B cell (primary cell): ENCODE results near the gene TMEM266. TPM values are rescaled to one million over a fixed set of nuclear protein-coding genes. Genes with fewer than 3 reads are reported as not detected.

Experiments used
- ATAC-seq: fragments of 200-7000 bp; cut with Tn5 transposase; one replicate; pipeline ENCODE4 v1.10.0; 2021; ENCODE audit warnings: low read depth, mild to moderate bottlenecking, moderate number of reproducible peaks, moderate library complexity
- CTCF ChIA-PET: fragments of 350-600 bp; sonication (Branson Sonifier 250); formaldehyde crosslinking; loops from one replicate; lab custom pipeline; 2021; ENCODE audit warnings: antibody characterized with exemption, inconsistent platforms; lab: Charles Lee
- POLR2A ChIA-PET: fragments of 350-600 bp; sonication (Branson Sonifier 250); formaldehyde crosslinking; loops from one replicate; lab custom pipeline; 2021; ENCODE audit warnings: antibody characterized with exemption; lab: Charles Lee
- DNase-seq: peaks from one replicate; pipeline ENCODE4 v3.0.0; 2013
- H2AFZ ChIP-seq: 2 replicates; pipeline ENCODE4 v1.6.1; 2012; ENCODE audit warnings: mild to moderate bottlenecking, low read depth, low read length; ENCODE audit not compliant: insufficient read depth, poor library complexity, severe bottlenecking
- H3K27ac ChIP-seq, 2 donors: 1 replicate in 1 of 2; 2 replicates in 1 of 2; pipeline ENCODE4 v1.5.1; 2012 to 2013; ENCODE audit warnings: low read length in 2 of 2, mild to moderate bottlenecking in 2 of 2, moderate library complexity in 1 of 2
- H3K27me3 ChIP-seq, 4 experiments: fragments of 200-600 bp in 1 of 4; sonication (generic) in 1 of 4; replicated peaks in 1 of 4; 1 replicate in 2 of 4; 2 replicates in 2 of 4; pipeline versions ENCODE4 v1.6.1 to v1.7.0; 2013 to 2016; ENCODE audit warnings: low read length in 3 of 4, mild to moderate bottlenecking in 2 of 4, mixed read lengths in 1 of 4, moderate library complexity in 1 of 4; ENCODE audit not compliant: insufficient read depth in 4 of 4, control insufficient read depth in 3 of 4; ENCODE audit errors: control extremely low read depth in 1 of 4
- H3K36me3 ChIP-seq, 2 experiments: replicated peaks in 1 of 2; 1 replicate in 1 of 2; 2 replicates in 1 of 2; pipeline versions ENCODE4 v1.6.1 to v1.7.1; 2013; ENCODE audit warnings: low read length in 1 of 2; ENCODE audit not compliant: insufficient read depth in 2 of 2, control insufficient read depth in 1 of 2; ENCODE audit errors: control extremely low read depth in 1 of 2, extremely low read depth in 1 of 2
- H3K4me1 ChIP-seq, 2 donors: fragments of 200-600 bp in 1 of 2; sonication (generic) in 1 of 2; 1 replicate in 1 of 2; 2 replicates in 1 of 2; pipeline versions ENCODE4 v1.5.1 to v1.6.1; 2013 to 2017; ENCODE audit warnings: low read length in 2 of 2; ENCODE audit not compliant: control insufficient read depth in 2 of 2, insufficient read depth in 2 of 2
- H3K4me2 ChIP-seq: replicated peaks from 2 replicates; pipeline ENCODE3; 2012; ENCODE audit warnings: mild to moderate bottlenecking, low read depth, low read length; ENCODE audit not compliant: poor library complexity, severe bottlenecking
- H3K4me3 ChIP-seq, 5 experiments: fragments of 200-600 bp in 1 of 5; sonication (generic) in 1 of 5; 1 replicate in 3 of 5; 2 replicates in 2 of 5; pipeline versions ENCODE4 v1.5.1 to v1.7.0; 2011 to 2016; ENCODE audit warnings: low read length in 4 of 5, mild to moderate bottlenecking in 4 of 5, low read depth in 2 of 5, control low read depth in 1 of 5, moderate library complexity in 1 of 5; ENCODE audit not compliant: insufficient read depth in 1 of 5; ENCODE audit errors: control extremely low read depth in 1 of 5, extremely low read depth in 1 of 5
- H3K79me2 ChIP-seq: fragments of 200-600 bp; sonication (generic); one replicate; pipeline ENCODE4 v1.6.0; 2016; ENCODE audit warnings: low read length; ENCODE audit not compliant: control insufficient read depth, insufficient read depth
- H3K9ac ChIP-seq: fragments of 200-600 bp; sonication (generic); 2 replicates; pipeline ENCODE4 v1.6.1; 2017; ENCODE audit warnings: mild to moderate bottlenecking, low read length, moderate library complexity
- H3K9me3 ChIP-seq, 3 donors: one replicate each; pipeline versions ENCODE4 v1.6.1 to v1.7.1; 2013; ENCODE audit warnings: low read length in 2 of 3; ENCODE audit not compliant: control insufficient read depth in 2 of 3, insufficient read depth in 1 of 3; ENCODE audit errors: control extremely low read depth in 1 of 3
- H4K20me1 ChIP-seq: 2 replicates; pipeline ENCODE4 v1.6.0; 2012; ENCODE audit warnings: mild to moderate bottlenecking, low read length; ENCODE audit not compliant: insufficient read depth, control insufficient read depth, poor library complexity, severe bottlenecking
- H3K27ac Mint-ChIP-seq: one replicate; pipeline ENCODE4 v1.8.0; 2021; ENCODE audit warnings: mixed read lengths
- H3K27me3 Mint-ChIP-seq: one replicate; pipeline ENCODE4 v1.8.0; 2021; ENCODE audit warnings: mixed read lengths
- H3K4me1 Mint-ChIP-seq: one replicate; pipeline ENCODE4 v1.8.0; 2021; ENCODE audit warnings: mixed read lengths
- H3K4me3 Mint-ChIP-seq: one replicate; pipeline ENCODE4 v1.8.0; 2021; ENCODE audit warnings: mixed read lengths
- H3K9me3 Mint-ChIP-seq: one replicate; pipeline ENCODE4 v1.8.0; 2022; ENCODE audit warnings: mixed read lengths; ENCODE audit not compliant: insufficient read depth
- EZH2 ChIP-seq: IDR thresholded peaks from 2 replicates; pipeline ENCODE4 v1.6.1; 2012; ENCODE audit warnings: borderline replicate concordance, low read depth, mild to moderate bottlenecking, moderate library complexity, low read length; ENCODE audit not compliant: insufficient read depth, poor library complexity, severe bottlenecking
- WGBS: methylation state at CpG from one replicate; pipeline ENCODE4 v1.1.5; 2013; ENCODE audit warnings: missing lambda C conversion rate; ENCODE audit not compliant: insufficient coverage; 5-methylcytosine and 5-hydroxymethylcytosine counted together
- intact Hi-C: fragments of 100-400 bp; cut with micrococcal nuclease; formaldehyde crosslinking; loops from one replicate; pipeline ENCODE4 v1.10.0; 2022
- polyA plus RNA-seq: library from polyadenylated mRNA; depleted of rRNA; stranded (reverse); fragments of >200 nt; gene quantifications from 2 replicates; pipeline ENCODE4 v1.2.3, GENCODE V29; 2012
- total RNA-seq, 2 donors: library from RNA; stranded (reverse); fragments of 120-200 nt in 1 of 2; gene quantifications; 1 replicate in 1 of 2; 2 replicates in 1 of 2; pipeline versions ENCODE4 v1.2.3 to v1.2.4, GENCODE V29; 2013 to 2022
- TF ChIP-seq, protein P1 (sequence below): fragments of 200-600 bp; IDR thresholded peaks from one replicate; pipeline ENCODE4 v1.8.0; 2022; ENCODE audit warnings: antibody characterized with exemption, mild to moderate bottlenecking

TMEM266 gene
- total and polyA plus RNA-seq, 2 donors (not counting 1 experiment from before 2014, with no cell fraction given), result not detected

DNA sequence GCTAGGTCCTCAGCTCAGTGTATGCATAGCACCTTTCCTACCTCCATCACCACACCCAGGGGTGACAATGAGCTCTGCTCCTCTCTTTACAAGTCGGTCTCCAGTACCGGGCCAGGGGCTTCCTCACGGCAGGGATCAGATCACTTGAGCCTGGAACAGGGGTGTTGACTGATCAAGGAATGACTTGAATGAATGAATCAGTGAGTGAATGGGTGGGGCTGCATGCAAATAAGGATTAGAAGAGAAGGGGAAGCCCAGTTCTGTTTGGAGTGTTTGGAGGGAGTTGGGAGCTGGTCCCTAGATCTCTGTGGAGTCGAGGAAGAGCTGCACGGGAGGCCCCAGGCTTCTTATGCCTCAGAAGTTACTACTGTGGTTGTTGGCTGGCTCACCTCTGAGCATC, 87.0 kb downstream of the TMEM266 start:
- no peak overlapping the region for H3K4me2 ChIP-seq
- Mint-ChIP-seq H3K4me3 (no peak overlapping the region), H3K27ac (no peak overlapping the region), H3K4me1 (peaks cover 14% of the 10 kb centered on the region), H3K9me3 (no peaks in the 10 kb centered on the region), H3K27me3 (peaks cover 39% of the 10 kb centered on the region)
- no peaks in the 10 kb centered on the region for H3K36me3 ChIP-seq
- WGBS, result 96% methylated on average over 5 of the region's 5 CpGs
- no peak for TF ChIP-seq EZH2
- TF ChIP-seq, protein P1, sequence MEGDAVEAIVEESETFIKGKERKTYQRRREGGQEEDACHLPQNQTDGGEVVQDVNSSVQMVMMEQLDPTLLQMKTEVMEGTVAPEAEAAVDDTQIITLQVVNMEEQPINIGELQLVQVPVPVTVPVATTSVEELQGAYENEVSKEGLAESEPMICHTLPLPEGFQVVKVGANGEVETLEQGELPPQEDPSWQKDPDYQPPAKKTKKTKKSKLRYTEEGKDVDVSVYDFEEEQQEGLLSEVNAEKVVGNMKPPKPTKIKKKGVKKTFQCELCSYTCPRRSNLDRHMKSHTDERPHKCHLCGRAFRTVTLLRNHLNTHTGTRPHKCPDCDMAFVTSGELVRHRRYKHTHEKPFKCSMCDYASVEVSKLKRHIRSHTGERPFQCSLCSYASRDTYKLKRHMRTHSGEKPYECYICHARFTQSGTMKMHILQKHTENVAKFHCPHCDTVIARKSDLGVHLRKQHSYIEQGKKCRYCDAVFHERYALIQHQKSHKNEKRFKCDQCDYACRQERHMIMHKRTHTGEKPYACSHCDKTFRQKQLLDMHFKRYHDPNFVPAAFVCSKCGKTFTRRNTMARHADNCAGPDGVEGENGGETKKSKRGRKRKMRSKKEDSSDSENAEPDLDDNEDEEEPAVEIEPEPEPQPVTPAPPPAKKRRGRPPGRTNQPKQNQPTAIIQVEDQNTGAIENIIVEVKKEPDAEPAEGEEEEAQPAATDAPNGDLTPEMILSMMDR, result no peak
- H4K20me1 ChIP-seq, result no peaks in the 10 kb centered on the region
- no peak overlapping the region for H3K9ac ChIP-seq
- H3K27me3 ChIP-seq, result peaks cover 0 to 20% (median 10%) of the 10 kb centered on the region in 4 experiments
- ATAC-seq (no peak), DNase-seq (no peak)
- H3K9me3 ChIP-seq, result no peaks in the 10 kb centered on the region
- H3K4me3 ChIP-seq, result no peak overlapping the region
- POLR2A ChIA-PET, result no interaction called here
- CTCF ChIA-PET, result interaction anchor here (0.7 to 1.5 kb wide), 4 partner anchors 8 to 337 kb away, joined by 3 to 5 read pairs (median 4); no protein-coding TSS in a partner anchor
- peaks cover 11 to 16% of the 10 kb centered on the region in 2 donors for H3K4me1 ChIP-seq
- H2AFZ ChIP-seq, result no peak overlapping the region
- intact Hi-C loops, result no loop called here
- no peaks in the 10 kb centered on the region for H3K79me2 ChIP-seq
- H3K27ac ChIP-seq, result no peak overlapping the region

DNA sequence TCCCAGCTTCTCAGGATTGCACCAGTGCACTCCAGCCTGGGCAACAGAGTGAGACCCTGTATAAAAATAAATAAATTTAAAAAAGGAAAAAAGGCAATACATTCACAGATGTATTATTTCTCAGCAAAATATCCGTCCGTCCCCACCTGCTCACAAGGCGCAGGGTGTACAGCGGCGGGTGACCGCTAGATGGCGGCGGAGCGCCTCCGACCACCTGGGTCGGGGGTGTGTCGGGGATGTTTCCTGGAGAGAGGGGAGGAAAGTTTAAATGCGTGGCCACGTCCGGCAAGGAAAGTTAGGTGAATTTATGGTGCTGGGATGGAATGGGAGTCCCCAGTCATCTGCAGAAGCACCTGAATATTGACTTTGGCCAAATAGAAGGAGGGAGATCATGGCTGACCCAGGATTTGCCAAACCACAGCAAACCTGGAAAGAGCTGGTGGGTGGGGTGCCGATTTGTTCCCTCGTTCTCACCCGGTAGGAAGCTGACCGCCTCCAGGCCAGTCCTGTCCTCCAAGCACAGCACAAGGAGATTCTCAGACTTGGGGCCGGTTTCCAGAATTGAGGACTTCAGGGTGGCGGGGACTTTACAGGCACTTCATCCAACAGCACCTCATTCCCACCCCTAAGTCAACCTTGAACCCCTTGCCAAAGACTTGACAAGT, 88.3 kb downstream of the TMEM266 start:
- H3K4me2 ChIP-seq, result peak overlapping the region; percentile 45
- H3K4me1 ChIP-seq, result peaks cover 11 to 16% of the 10 kb centered on the region in 2 donors
- H3K4me3 Mint-ChIP-seq, result no peak overlapping the region
- intact Hi-C loops, result loop anchor here (1.0 kb wide), 1 partner anchor 9 kb away; no protein-coding TSS in a partner anchor
- ChIA-PET CTCF (interaction anchor here (0.9 to 8.8 kb wide), 7 partner anchors 8 to 338 kb away, joined by 3 to 73 read pairs (median 3); no protein-coding TSS in a partner anchor), POLR2A (no interaction called here)
- no peaks in the 10 kb centered on the region for H3K9me3 Mint-ChIP-seq
- no peaks in the 10 kb centered on the region for H3K36me3 ChIP-seq
- no peaks in the 10 kb centered on the region for H3K9me3 ChIP-seq
- H3K27me3 Mint-ChIP-seq, result peaks cover 35% of the 10 kb centered on the region
- no peak overlapping the region for H3K9ac ChIP-seq
- no peak overlapping the region for H3K27ac ChIP-seq
- H3K27me3 ChIP-seq, result peaks cover 0 to 20% (median 10%) of the 10 kb centered on the region in 4 experiments
- no peak overlapping the region for H2AFZ ChIP-seq
- no peaks in the 10 kb centered on the region for H4K20me1 ChIP-seq
- no peak overlapping the region for H3K4me3 ChIP-seq
- peak; percentile 54 for ATAC-seq
- WGBS, result 19% methylated on average over 18 of the region's 21 CpGs
- no peak for TF ChIP-seq EZH2
- TF ChIP-seq, protein P1, result peak; percentile 99
- H3K27ac Mint-ChIP-seq, result no peak overlapping the region
- no peaks in the 10 kb centered on the region for H3K79me2 ChIP-seq
- DNase-seq, result peak; percentile 67
- peaks cover 14% of the 10 kb centered on the region for H3K4me1 Mint-ChIP-seq
